Aorta (tissue), 5 donors: ENCODE data around the gene EIF5B. TPM values are rescaled to one million over a fixed set of nuclear protein-coding genes. Genes with fewer than 3 reads are reported as not detected.

Source experiments
- ATAC-seq: fragments of 200-7000 bp; cut with Tn5 transposase; one replicate; pipeline ENCODE4 v1.9.1; 2022; ENCODE audit warnings: moderate library complexity; ENCODE audit not compliant: low FRiP score
- DNase-seq, 2 donors: peaks; one replicate each; pipeline ENCODE4 v3.0.0-alpha.2; 2020
- H3K27ac ChIP-seq, 2 donors: one replicate each; pipeline ENCODE4 v1.5.1; 2013; ENCODE audit warnings: low read length in 2 of 2, mild to moderate bottlenecking in 2 of 2, moderate library complexity in 2 of 2, control low read depth in 1 of 2, inconsistent platforms in 1 of 2, low read depth in 1 of 2
- H3K27me3 ChIP-seq, 2 donors: one replicate each; pipeline ENCODE4 v1.6.1; 2013; ENCODE audit warnings: control low read depth in 1 of 2, low read length in 1 of 2, mild to moderate bottlenecking in 1 of 2, moderate library complexity in 1 of 2; ENCODE audit not compliant: insufficient read depth in 2 of 2, control insufficient read depth in 1 of 2
- H3K36me3 ChIP-seq, 2 donors: one replicate each; pipeline ENCODE4 v1.6.1; 2013; ENCODE audit warnings: control low read depth in 1 of 2, low read length in 1 of 2, mild to moderate bottlenecking in 1 of 2; ENCODE audit not compliant: insufficient read depth in 2 of 2, control insufficient read depth in 1 of 2
- H3K4me1 ChIP-seq, 2 donors: one replicate each; pipeline ENCODE4 v1.6.1; 2013; ENCODE audit warnings: low read length in 2 of 2, control low read depth in 1 of 2, mild to moderate bottlenecking in 1 of 2, moderate library complexity in 1 of 2; ENCODE audit not compliant: insufficient read depth in 2 of 2, control insufficient read depth in 1 of 2
- H3K4me3 ChIP-seq, 2 donors: one replicate each; pipeline ENCODE4 v1.5.1; 2013; ENCODE audit warnings: low read length in 2 of 2, control low read depth in 1 of 2, mild to moderate bottlenecking in 1 of 2
- H3K9me3 ChIP-seq: one replicate; pipeline ENCODE4 v1.6.1; 2013; ENCODE audit warnings: mild to moderate bottlenecking, low read length; ENCODE audit not compliant: control insufficient read depth
- WGBS, 2 donors: extraction: QIAGEN DNeasy Blood & Tissue Kit; methylation state at CpG; one replicate each; pipeline ENCODE4 v1.1.7; 2013; 5-methylcytosine and 5-hydroxymethylcytosine counted together
- intact Hi-C, 2 donors: fragments of 100-400 bp; cut with DNase I; formaldehyde crosslinking; loops; one replicate each; pipeline versions ENCODE4 v1.14.2 to v1.15.0; 2022
- polyA plus RNA-seq, 2 donors: library from polyadenylated mRNA; stranded (reverse); fragments of 200-250 nt; gene quantifications; one replicate each; pipeline ENCODE4 v1.2.3, GENCODE V29; 2013
- total RNA-seq, 2 donors: library from RNA; stranded (reverse); fragmentation: NEBNext Ultra II Directional; extraction: Animal tissue kit (Norgen Biotek cat#: 25700); gene quantifications; one replicate each; pipeline ENCODE4 v1.2.1, GENCODE V29; 2021
- donor health status: healthy with polysubstance abuse.
- donor health status: Bipolar disorder and iron deficiency.
- donor health status: DM: no; HTN: no; CAD: no.
- donor health status: DM: no; HTN: no; CAD: no.
- donor health status: DM: yes; HTN: yes; CAD: no.

Gene EIF5B
- total and polyA plus RNA-seq, 4 donors, result 42.3 to 59.3 (median 56.2) TPM

DNA sequence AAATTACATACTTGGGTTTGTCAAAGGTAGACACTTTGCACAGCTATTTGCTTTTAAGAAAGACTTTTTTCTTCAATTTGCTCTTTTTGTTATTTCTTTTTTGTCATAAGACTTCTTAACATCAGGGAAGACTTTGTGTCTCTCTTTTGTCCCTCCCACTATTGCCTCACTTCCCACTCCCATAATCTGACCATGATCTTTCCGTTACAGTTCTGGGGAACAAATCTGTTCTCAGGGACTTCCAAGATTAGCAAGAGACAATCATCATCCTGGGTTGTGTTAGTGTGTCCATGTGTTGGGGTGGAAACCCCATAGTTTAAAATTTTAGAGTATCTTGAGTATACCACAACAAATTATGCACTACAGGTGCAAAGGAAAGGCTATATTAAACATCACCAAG lies 77.4 kb downstream of the EIF5B start:
- DNase-seq (no peak), ATAC-seq (no peak)
- Histone ChIP-seq H3K27me3 (no peaks in the 10 kb centered on the region), H3K27ac (no peak overlapping the region), H3K4me1 (no peaks in the 10 kb centered on the region), H3K4me3 (no peak overlapping the region), H3K36me3 (peaks cover 5 to 6% of the 10 kb centered on the region in 2 donors), H3K9me3 (no peaks in the 10 kb centered on the region)
- WGBS, 2 donors, result 94 to 96% methylated on average over 1 of the region's 1 CpG
- intact Hi-C loops, result no loop called here

DNA sequence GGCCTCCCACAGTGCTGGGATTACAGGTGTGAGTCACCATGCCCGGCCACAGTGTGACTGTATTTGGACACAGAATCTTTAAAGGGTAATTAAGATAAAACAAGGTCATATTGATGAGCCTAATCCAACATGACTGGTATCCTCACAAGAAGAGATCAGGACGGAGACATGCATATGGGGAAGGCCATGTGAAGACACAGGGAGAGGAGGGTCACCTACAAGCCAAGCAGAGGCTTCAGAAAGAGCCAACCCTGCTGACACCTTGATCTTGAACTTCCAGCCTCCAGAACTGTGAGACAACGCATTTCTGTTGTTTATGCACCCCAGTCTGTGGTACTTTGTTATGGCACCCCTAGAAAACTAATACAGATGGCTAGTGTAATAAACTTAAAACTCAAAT lies 80.2 kb downstream of the EIF5B start:
- H3K4me1 ChIP-seq, result peaks cover 4 to 6% of the 10 kb centered on the region in 2 donors
- ATAC-seq (no peak), DNase-seq (no peak)
- no peak overlapping the region for H3K27ac ChIP-seq
- H3K9me3 ChIP-seq, result no peaks in the 10 kb centered on the region
- H3K36me3 ChIP-seq, result peaks cover 6% of the 10 kb centered on the region in 2 donors
- no peaks in the 10 kb centered on the region for H3K27me3 ChIP-seq
- whole genome bisulfite sequencing, 2 donors, result 92 to 96% methylated on average over 3 of the region's 3 CpGs
- H3K4me3 ChIP-seq, result no peak overlapping the region
- intact Hi-C loops, result no loop called here

DNA sequence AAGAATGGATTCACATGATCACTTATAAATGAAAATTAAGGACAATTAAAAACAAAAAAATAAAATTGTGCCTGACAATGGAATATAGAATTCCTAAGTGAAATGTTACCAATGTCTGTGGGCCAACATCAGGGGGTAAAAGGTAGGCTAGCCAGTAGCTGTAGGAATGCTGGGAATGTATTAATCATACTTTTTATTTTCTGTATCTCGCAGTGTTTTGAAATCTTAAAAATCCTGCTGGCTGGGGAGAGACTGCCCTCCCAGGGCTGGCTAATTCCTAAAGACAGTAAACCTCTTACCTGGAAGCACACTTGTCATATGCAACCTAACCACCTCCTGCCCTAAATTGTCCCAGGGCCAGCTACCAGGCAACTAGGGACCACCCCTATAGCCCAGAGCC lies 82.8 kb downstream of the EIF5B start:
- Histone ChIP-seq H3K4me3 (no peak overlapping the region), H3K36me3 (peaks cover 2 to 9% of the 10 kb centered on the region in 2 donors), H3K27ac (peak overlapping the region in 1 of 2 donors; percentile 31), H3K4me1 (peaks cover 4 to 6% of the 10 kb centered on the region in 2 donors), H3K27me3 (no peaks in the 10 kb centered on the region), H3K9me3 (no peaks in the 10 kb centered on the region)
- no peak for DNase-seq
- no peak for ATAC-seq
- intact Hi-C loops, result no loop called here
- WGBS, 2 donors, result 15 to 17% methylated on average over 1 of the region's 1 CpG

DNA sequence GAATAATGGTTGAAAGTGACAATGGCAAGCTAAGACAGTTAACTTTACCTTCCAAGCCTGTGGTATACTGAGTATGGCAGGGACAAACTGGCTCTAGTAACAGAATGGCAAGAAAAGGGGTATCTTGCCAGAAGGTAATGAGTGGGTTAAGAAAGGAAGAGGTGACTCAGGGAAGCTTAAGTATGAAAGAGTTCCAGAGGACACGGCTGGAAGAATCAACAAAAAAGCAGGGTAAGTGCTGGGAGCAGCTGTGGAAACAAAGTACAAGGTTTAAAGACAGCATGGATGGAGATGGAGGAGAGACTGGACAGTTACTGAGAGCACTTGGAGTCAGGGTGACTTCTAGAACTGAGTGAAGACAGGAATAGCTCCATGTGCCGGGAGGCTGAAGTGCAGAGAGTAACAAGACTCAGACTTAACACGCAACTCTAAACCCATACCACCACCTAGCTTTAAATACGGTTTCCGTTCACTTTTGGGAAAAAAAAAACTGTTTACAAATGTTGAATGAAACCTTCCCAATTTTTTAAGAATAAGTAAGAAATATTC lies 83.6 kb downstream of the EIF5B start:
- Histone ChIP-seq H3K4me3 (no peak overlapping the region), H3K27ac (no peak overlapping the region), H3K27me3 (no peaks in the 10 kb centered on the region), H3K36me3 (peaks cover 2 to 9% of the 10 kb centered on the region in 2 donors), H3K4me1 (peaks cover 6% of the 10 kb centered on the region in 2 donors), H3K9me3 (no peaks in the 10 kb centered on the region)
- WGBS, 2 donors, result 71 to 74% methylated on average over 5 of the region's 5 CpGs
- DNase-seq (no peak), ATAC-seq (no peak)
- intact Hi-C loops, result no loop called here

DNA sequence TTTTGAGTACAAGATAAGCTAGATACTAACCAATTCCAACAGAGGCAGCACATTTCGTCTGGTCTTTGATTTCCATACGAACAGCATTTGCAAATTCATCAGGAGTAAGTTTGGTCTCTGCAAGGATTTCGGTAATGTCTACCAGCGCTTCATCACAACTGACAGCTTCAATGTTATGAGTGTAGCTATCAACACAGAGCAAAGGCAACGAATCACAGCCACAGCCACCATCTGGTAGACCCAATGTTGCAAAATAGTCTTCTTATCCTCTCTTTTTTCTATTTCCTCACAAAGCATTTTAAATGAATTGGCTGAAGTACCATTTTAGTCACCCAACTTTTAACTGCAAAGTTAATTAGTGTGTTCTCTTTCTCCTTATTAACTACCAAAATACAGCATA lies 84.3 kb downstream of the EIF5B start:
- intact Hi-C loops, result no loop called here
- Histone ChIP-seq H3K9me3 (no peaks in the 10 kb centered on the region), H3K4me3 (no peak overlapping the region), H3K36me3 (peaks cover under 1 to 9% of the 10 kb centered on the region in 2 donors), H3K27ac (no peak overlapping the region), H3K27me3 (no peaks in the 10 kb centered on the region), H3K4me1 (peaks cover 6% of the 10 kb centered on the region in 2 donors)
- ATAC-seq, result no peak
- 91 to 94% methylated on average over 5 of the region's 5 CpGs for WGBS, 2 donors
- DNase-seq, result no peak

DNA sequence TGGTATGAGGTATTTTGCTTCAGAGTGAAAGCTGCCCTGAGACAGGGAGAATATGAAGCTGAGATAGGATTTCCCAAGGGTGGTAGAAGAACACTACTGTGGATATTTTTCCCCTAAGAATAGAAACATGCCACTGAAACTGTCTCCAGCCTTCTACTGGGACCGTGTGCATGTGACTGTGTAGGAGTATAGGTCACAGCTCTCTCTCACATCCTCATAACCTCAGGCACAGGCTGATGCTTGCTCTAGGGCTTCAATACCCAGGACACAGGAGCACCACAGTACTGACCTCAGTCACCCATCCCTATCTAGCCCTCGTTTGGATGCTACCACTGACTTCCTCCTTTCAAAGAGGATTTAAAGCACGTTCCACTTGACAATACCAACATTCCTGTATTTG lies 85.4 kb downstream of the EIF5B start:
- DNase-seq (no peak), ATAC-seq (no peak)
- Histone ChIP-seq H3K4me3 (no peak overlapping the region), H3K36me3 (peaks cover 0 to 4% of the 10 kb centered on the region in 2 donors), H3K27me3 (no peaks in the 10 kb centered on the region), H3K9me3 (no peaks in the 10 kb centered on the region), H3K4me1 (peaks cover 6% of the 10 kb centered on the region in 2 donors), H3K27ac (peak overlapping the region in 1 of 2 donors; percentile 8)
- intact Hi-C loops, result no loop called here
- 41 to 44% methylated on average over 3 of the region's 3 CpGs for WGBS, 2 donors

DNA sequence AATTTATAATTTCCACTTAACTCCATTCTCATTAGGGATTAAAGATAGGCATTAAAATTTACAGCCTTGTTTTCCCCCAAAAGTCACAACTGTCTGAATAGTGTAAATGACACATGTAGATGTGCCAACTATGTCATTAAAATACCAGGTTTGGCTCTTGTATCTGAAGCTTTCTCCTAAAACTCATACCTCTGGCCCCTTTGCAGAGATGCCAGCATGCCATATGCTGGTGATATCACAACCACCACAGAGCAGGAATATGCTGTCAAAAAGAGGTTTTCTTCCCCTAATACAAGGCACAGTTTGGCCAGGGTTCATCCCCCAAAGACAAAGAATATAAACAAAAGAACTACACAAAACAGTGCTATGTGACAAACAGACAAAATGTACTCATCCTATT lies 87.2 kb downstream of the EIF5B start:
- no peak for ATAC-seq
- Histone ChIP-seq H3K4me3 (no peak overlapping the region), H3K9me3 (no peaks in the 10 kb centered on the region), H3K27ac (no peak overlapping the region), H3K4me1 (peaks cover 6% of the 10 kb centered on the region in 2 donors), H3K36me3 (peaks cover 1 to 4% of the 10 kb centered on the region in 2 donors), H3K27me3 (no peaks in the 10 kb centered on the region)
- intact Hi-C loops, result no loop called here
- DNase-seq, result no peak

DNA sequence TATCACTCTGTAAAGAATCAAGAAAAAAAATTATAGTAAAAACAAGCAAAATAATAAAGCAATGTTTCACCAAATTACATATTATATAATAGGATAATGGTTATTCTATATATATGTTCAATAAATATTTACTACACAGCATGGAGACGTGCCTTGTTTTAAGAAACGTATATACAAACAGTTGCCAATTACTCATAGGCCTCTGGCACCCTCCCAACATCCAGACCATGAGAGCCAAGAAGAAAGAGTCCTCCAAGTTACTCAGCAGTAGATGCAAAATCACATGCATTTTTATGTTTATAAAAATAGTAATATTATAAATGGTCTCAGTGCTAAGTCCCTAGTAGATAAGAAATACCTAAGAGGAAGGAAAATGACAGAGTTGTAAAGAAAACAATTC lies 87.8 kb downstream of the EIF5B start:
- no peak overlapping the region for H3K4me3 ChIP-seq
- peaks cover 6% of the 10 kb centered on the region in 2 donors for H3K4me1 ChIP-seq
- 0 to 6% methylated on average over 2 of the region's 2 CpGs for WGBS, 2 donors
- ATAC-seq (no peak), DNase-seq (no peak)
- no peaks in the 10 kb centered on the region for H3K27me3 ChIP-seq
- H3K27ac ChIP-seq, result no peak overlapping the region
- intact Hi-C loops, result no loop called here
- H3K36me3 ChIP-seq, result peaks cover 1 to 4% of the 10 kb centered on the region in 2 donors
- H3K9me3 ChIP-seq, result no peaks in the 10 kb centered on the region

DNA sequence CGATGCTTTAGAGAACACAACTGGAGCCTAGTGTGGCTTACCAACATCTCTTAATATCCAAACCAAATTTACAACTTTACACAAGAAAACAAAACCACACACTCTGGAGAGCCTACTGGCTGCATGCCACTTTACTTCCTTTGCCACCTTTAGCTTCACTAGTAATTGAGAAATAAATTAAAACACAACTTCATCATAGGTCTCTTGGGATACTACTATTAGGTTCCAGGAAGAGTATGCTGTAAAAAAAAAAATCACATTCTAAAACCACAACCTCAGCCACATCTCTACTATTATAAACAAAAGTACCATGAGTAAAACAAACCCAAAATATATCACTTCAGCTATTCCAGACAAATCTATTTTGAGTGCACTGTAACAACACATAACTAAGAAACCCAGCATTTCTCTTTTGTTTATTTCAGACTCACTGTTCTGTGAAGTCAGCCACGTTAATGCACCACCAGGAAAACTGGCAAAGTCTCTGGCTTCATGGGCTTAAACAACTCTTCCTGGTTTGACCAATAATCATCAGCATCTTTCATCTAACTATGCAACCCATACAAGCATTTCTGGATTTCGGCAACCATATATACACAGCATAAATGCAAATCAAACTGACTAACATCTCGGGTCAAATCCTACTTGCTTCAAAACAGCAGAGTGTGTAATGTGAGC lies 93.6 kb downstream of the EIF5B start:
- Histone ChIP-seq H3K4me3 (no peak overlapping the region), H3K27ac (no peak overlapping the region), H3K27me3 (no peaks in the 10 kb centered on the region), H3K9me3 (no peaks in the 10 kb centered on the region), H3K4me1 (peaks cover 3% of the 10 kb centered on the region in 2 donors), H3K36me3 (peaks cover 0 to 1% of the 10 kb centered on the region in 2 donors)
- ATAC-seq (no peak), DNase-seq (no peak)
- 33% methylated on average over 4 of the region's 4 CpGs for WGBS, 2 donors
- intact Hi-C loops, result loop anchor here in 1 of 2 donors (10.0 kb wide), 1 partner anchor 54 kb away; no protein-coding TSS in a partner anchor
